Measurements from ENCODE around the gene AKR1D1.
A peak's percentile ranks its signal among the peaks of the same experiment; 100 is the strongest.
"Not testable (repeated sequence)": the region's sequence is repeated elsewhere in the genome, so short reads cannot be mapped to it uniquely, and the experiment has no call there.

AKR1D1 gene

GRCh38 chr7:138076196-138076595 is at the start of gene AKR1D1:
Gene AKR1D1 (plus strand): TSS chr7:138076459. CDS start chr7:138076519, 60 bp downstream.
- FAIRE-seq (no peak), DNase-seq (ENCODE audit: extremely low spot score, insufficient read length, low read depth) (no peak)

- DNase-seq (ENCODE audit: extremely low spot score, insufficient read length, low read depth) (no peak), FAIRE-seq (no peak)
Observed at GRCh38 chr7:138027100-138027499, 49.2 kb upstream of the AKR1D1 start.

GRCh38 chr7:138029126-138029525 is 47.1 kb upstream of the AKR1D1 start:
- FAIRE-seq (no peak), DNase-seq (ENCODE audit: extremely low spot score, insufficient read length, low read depth) (no peak)

- no peak for DNase-seq (ENCODE audit: extremely low spot score, insufficient read length, low read depth)
Observed at GRCh38 chr7:138029941-138030340, 46.3 kb upstream of the AKR1D1 start.

GRCh38 chr7:138030679-138031351 is 45.4 kb upstream of the AKR1D1 start:
- DNase-seq (ENCODE audit: extremely low spot score, insufficient read length, low read depth) (no peak), FAIRE-seq (peak; percentile 9)

More at GRCh38 chr7:138029941-138030340, 46.3 kb upstream of the AKR1D1 start:
- no peak for FAIRE-seq

GRCh38 chr7:138032186-138032585 is 44.1 kb upstream of the AKR1D1 start:
- peak; percentile 73 for FAIRE-seq
- no peak for DNase-seq (ENCODE audit: extremely low spot score, insufficient read length, low read depth)

- FAIRE-seq (peak; percentile 12), DNase-seq (ENCODE audit: extremely low spot score, insufficient read length, low read depth) (no peak)
Observed at GRCh38 chr7:138032770-138033169, 43.5 kb upstream of the AKR1D1 start.

- FAIRE-seq (no peak), DNase-seq (ENCODE audit: extremely low spot score, insufficient read length, low read depth) (no peak)
Observed at GRCh38 chr7:138033241-138033640, 43.0 kb upstream of the AKR1D1 start.

- no peak for DNase-seq (ENCODE audit: extremely low spot score, insufficient read length, low read depth)
- FAIRE-seq = no peak
Observed at GRCh38 chr7:138036135-138036534, 40.1 kb upstream of the AKR1D1 start.

GRCh38 chr7:138040063-138040462 is 36.2 kb upstream of the AKR1D1 start:
- not testable (repeated sequence) for DNase-seq (ENCODE audit: extremely low spot score, insufficient read length, low read depth); FAIRE-seq

GRCh38 chr7:138044897-138045296 is 31.4 kb upstream of the AKR1D1 start:
- no peak for DNase-seq (ENCODE audit: extremely low spot score, insufficient read length, low read depth)
- FAIRE-seq = no peak

- DNase-seq (ENCODE audit: extremely low spot score, insufficient read length, low read depth) = no peak
- FAIRE-seq = no peak
Observed at GRCh38 chr7:138047907-138048306, 28.4 kb upstream of the AKR1D1 start.

GRCh38 chr7:138049505-138050116 is 26.6 kb upstream of the AKR1D1 start:
- FAIRE-seq (no peak), DNase-seq (ENCODE audit: extremely low spot score, insufficient read length, low read depth) (no peak)

GRCh38 chr7:138051712-138052247 is 24.5 kb upstream of the AKR1D1 start:
- DNase-seq (ENCODE audit: extremely low spot score, insufficient read length, low read depth); FAIRE-seq: not testable (repeated sequence)

GRCh38 chr7:138052696-138053095 is 23.6 kb upstream of the AKR1D1 start:
- no peak for DNase-seq (ENCODE audit: extremely low spot score, insufficient read length, low read depth)
- no peak for FAIRE-seq

GRCh38 chr7:138055698-138056097 is 20.6 kb upstream of the AKR1D1 start:
- not testable (repeated sequence) for FAIRE-seq; DNase-seq (ENCODE audit: extremely low spot score, insufficient read length, low read depth)

GRCh38 chr7:138063400-138063799 is 12.9 kb upstream of the AKR1D1 start:
- no peak for FAIRE-seq
- DNase-seq (ENCODE audit: extremely low spot score, insufficient read length, low read depth) = no peak

GRCh38 chr7:138064856-138065357 is 11.4 kb upstream of the AKR1D1 start:
- no peak for DNase-seq (ENCODE audit: extremely low spot score, insufficient read length, low read depth)
- no peak for FAIRE-seq

GRCh38 chr7:138065827-138066226 is 10.4 kb upstream of the AKR1D1 start:
- FAIRE-seq (no peak), DNase-seq (ENCODE audit: extremely low spot score, insufficient read length, low read depth) (no peak)

GRCh38 chr7:138066954-138067394 is 9.3 kb upstream of the AKR1D1 start:
- FAIRE-seq = peak; percentile 15

GRCh38 chr7:138067774-138068173 is 8.5 kb upstream of the AKR1D1 start:
- no peak for FAIRE-seq
- no peak for DNase-seq (ENCODE audit: extremely low spot score, insufficient read length, low read depth)

More at GRCh38 chr7:138066954-138067394, 9.3 kb upstream of the AKR1D1 start:
- DNase-seq (ENCODE audit: extremely low spot score, insufficient read length, low read depth) = no peak

Data from GM18507 (cell line).